ENCODE measurements around the gene PARL. TPM values are rescaled to one million over a fixed set of nuclear protein-coding genes. Genes with fewer than 3 reads are reported as not detected.

PARL gene
- polyA plus RNA-seq, 2 of the 4 experiments (the other 2 are of a cell fraction): 45.9 to 71.6 TPM

GRCh38 chr3:183828538-183828870 is 56.2 kb downstream of the PARL start:
- Histone ChIP-seq H3K4me3 (no peak overlapping the region), H3K4me2 (no peak overlapping the region), H3K4me1 (peaks cover 8% of the 10 kb centered on the region; the same call in 2 of the 3 replicates), H3K27ac (no peak overlapping the region), H3K9me3 (no peaks in the 10 kb centered on the region)
- no peak for DNase-seq (ENCODE audit: low read depth in 1 of 2, low spot score in 1 of 2)
- POLR2A ChIA-PET: no interaction called here
- ATAC-seq: no peak
- 93% methylated on average over 7 of the region's 7 CpGs for WGBS (ENCODE audit: missing lambda C conversion rate)
- CTCF ChIA-PET: interaction anchor here (0.5 to 1.7 kb wide), 2 partner anchors 14 to 462 kb away, joined by 3 to 4 read pairs; no protein-coding TSS in a partner anchor
- TF ChIP-seq FOSL2 (IDR thresholded peaks at IDR 0.05) (no peak), FOSL2 (CRISPR knock-in tag; IDR thresholded peaks at IDR 0.05) (no peak), TP53 (CRISPR knock-in tag; IDR thresholded peaks at IDR 0.05) (no peak), ZSCAN20 (CRISPR knock-in tag; IDR thresholded peaks at IDR 0.05) (no peak), JUNB (IDR thresholded peaks at IDR 0.05) (no peak), KDM5A (IDR thresholded peaks at IDR 0.05) (no peak), SREBF2 (IDR thresholded peaks at IDR 0.05) (no peak), KDM1A (IDR thresholded peaks at IDR 0.05; ENCODE audit: low read depth) (no peak), RNF2 (IDR thresholded peaks at IDR 0.05; ENCODE audit: borderline replicate concordance, low read depth) (no peak), E2F6 (IDR thresholded peaks at IDR 0.05; ENCODE audit: borderline replicate concordance, low read depth) (no peak), NR3C1 (IDR thresholded peaks at IDR 0.05) (no peak), NFE2L2 (conservative IDR thresholded peaks at IDR 0.05; ENCODE audit: low read length) (no peak), HDAC2 (IDR thresholded peaks at IDR 0.05) (no peak), ESRRA (IDR thresholded peaks at IDR 0.05; ENCODE audit: borderline replicate concordance, low read length) (no peak), HOXA7 (CRISPR knock-in tag; IDR thresholded peaks at IDR 0.05) (no peak), MYC (IDR thresholded peaks at IDR 0.05; ENCODE audit: borderline replicate concordance, low read length) (no peak), ZNF302 (CRISPR knock-in tag; IDR thresholded peaks at IDR 0.05) (no peak), RCOR1 (IDR thresholded peaks at IDR 0.05; ENCODE audit: low read depth, low read length) (no peak), NPAS2 (CRISPR knock-in tag; IDR thresholded peaks at IDR 0.05; ENCODE audit: borderline replicate concordance) (no peak), HOXB5 (CRISPR knock-in tag; IDR thresholded peaks at IDR 0.05) (no peak)
- TF ChIP-seq, protein P1, sequence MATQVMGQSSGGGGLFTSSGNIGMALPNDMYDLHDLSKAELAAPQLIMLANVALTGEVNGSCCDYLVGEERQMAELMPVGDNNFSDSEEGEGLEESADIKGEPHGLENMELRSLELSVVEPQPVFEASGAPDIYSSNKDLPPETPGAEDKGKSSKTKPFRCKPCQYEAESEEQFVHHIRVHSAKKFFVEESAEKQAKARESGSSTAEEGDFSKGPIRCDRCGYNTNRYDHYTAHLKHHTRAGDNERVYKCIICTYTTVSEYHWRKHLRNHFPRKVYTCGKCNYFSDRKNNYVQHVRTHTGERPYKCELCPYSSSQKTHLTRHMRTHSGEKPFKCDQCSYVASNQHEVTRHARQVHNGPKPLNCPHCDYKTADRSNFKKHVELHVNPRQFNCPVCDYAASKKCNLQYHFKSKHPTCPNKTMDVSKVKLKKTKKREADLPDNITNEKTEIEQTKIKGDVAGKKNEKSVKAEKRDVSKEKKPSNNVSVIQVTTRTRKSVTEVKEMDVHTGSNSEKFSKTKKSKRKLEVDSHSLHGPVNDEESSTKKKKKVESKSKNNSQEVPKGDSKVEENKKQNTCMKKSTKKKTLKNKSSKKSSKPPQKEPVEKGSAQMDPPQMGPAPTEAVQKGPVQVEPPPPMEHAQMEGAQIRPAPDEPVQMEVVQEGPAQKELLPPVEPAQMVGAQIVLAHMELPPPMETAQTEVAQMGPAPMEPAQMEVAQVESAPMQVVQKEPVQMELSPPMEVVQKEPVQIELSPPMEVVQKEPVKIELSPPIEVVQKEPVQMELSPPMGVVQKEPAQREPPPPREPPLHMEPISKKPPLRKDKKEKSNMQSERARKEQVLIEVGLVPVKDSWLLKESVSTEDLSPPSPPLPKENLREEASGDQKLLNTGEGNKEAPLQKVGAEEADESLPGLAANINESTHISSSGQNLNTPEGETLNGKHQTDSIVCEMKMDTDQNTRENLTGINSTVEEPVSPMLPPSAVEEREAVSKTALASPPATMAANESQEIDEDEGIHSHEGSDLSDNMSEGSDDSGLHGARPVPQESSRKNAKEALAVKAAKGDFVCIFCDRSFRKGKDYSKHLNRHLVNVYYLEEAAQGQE (IDR thresholded peaks at IDR 0.05): no peak
- FAIRE-seq: no peak

GRCh38 chr3:183827809-183828537 is 56.7 kb downstream of the PARL start:
- ATAC-seq: no peak
- Histone ChIP-seq H3K4me1 (peaks cover 8% of the 10 kb centered on the region; the same call in 2 of the 3 replicates), H3K9me3 (no peaks in the 10 kb centered on the region), H3K4me3 (no peak overlapping the region), H3K4me2 (no peak overlapping the region), H3K27ac (no peak overlapping the region)
- no peak for DNase-seq (ENCODE audit: low read depth in 1 of 2, low spot score in 1 of 2)
- ChIA-PET POLR2A (no interaction called here), CTCF (interaction anchor here (0.5 to 2.2 kb wide), 4 partner anchors 15 to 643 kb away, joined by 3 to 9 read pairs (median 4); partner anchors contain the start of gene PARL)
- 88% methylated on average over 14 of the region's 14 CpGs for WGBS (ENCODE audit: missing lambda C conversion rate)
- TF ChIP-seq POLR2AphosphoS2 (conservative IDR thresholded peaks at IDR 0.05; ENCODE audit: low read length) (no peak), CBX2 (IDR thresholded peaks at IDR 0.05; ENCODE audit: borderline replicate concordance, low read depth) (no peak), RCOR1 (IDR thresholded peaks at IDR 0.05; ENCODE audit: low read depth, low read length) (no peak), MAFK (IDR thresholded peaks at IDR 0.05; ENCODE audit: partially characterized antibody) (no peak), BHLHE40 (IDR thresholded peaks at IDR 0.05; ENCODE audit: low read depth, low read length) (no peak), MYC (IDR thresholded peaks at IDR 0.05; ENCODE audit: borderline replicate concordance, low read length) (no peak)
- TF ChIP-seq, protein P2, sequence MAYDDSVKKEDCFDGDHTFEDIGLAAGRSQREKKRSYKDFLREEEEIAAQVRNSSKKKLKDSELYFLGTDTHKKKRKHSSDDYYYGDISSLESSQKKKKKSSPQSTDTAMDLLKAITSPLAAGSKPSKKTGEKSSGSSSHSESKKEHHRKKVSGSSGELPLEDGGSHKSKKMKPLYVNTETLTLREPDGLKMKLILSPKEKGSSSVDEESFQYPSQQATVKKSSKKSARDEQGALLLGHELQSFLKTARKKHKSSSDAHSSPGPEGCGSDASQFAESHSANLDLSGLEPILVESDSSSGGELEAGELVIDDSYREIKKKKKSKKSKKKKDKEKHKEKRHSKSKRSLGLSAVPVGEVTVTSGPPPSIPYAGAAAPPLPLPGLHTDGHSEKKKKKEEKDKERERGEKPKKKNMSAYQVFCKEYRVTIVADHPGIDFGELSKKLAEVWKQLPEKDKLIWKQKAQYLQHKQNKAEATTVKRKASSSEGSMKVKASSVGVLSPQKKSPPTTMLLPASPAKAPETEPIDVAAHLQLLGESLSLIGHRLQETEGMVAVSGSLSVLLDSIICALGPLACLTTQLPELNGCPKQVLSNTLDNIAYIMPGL (CRISPR knock-in tag; IDR thresholded peaks at IDR 0.05; ENCODE audit: borderline replicate concordance): no peak
- FAIRE-seq: no peak

Measured in A549 (cell line).